HG02938 (cell line): ENCODE data around the gene MAD2L1.

Experiments used
- ATAC-seq: cut with Tn5 transposase; IDR thresholded peaks from one replicate; pipeline ENCODE4 v1.9.1; 2021; ENCODE audit warnings: mild to moderate bottlenecking, moderate library complexity; ENCODE audit not compliant: unreplicated experiment

MAD2L1 gene

GRCh38 chr4:120059036-120059435, 7.6 kb downstream of the MAD2L1 start:
- ATAC-seq, result no peak

GRCh38 chr4:120057416-120057815, 9.2 kb downstream of the MAD2L1 start:
- ATAC-seq, result no peak

- no peak for ATAC-seq
Observed at GRCh38 chr4:120056246-120056645, 10.4 kb downstream of the MAD2L1 start.

- no peak for ATAC-seq
Observed at GRCh38 chr4:120055795-120056194, 10.9 kb downstream of the MAD2L1 start.

- ATAC-seq, result no peak
Observed at GRCh38 chr4:120055162-120055561, 11.5 kb downstream of the MAD2L1 start.

GRCh38 chr4:120053911-120054310, 12.7 kb downstream of the MAD2L1 start:
- peak; percentile 63 for ATAC-seq

GRCh38 chr4:120052856-120053255, 13.8 kb downstream of the MAD2L1 start:
- no peak for ATAC-seq

GRCh38 chr4:120051253-120051652, 15.4 kb downstream of the MAD2L1 start:
- ATAC-seq, result no peak

GRCh38 chr4:120049732-120050494, 16.7 kb downstream of the MAD2L1 start:
- peak; percentile 88 for ATAC-seq

- ATAC-seq, result no peak
Observed at GRCh38 chr4:120043828-120044227, 22.8 kb downstream of the MAD2L1 start.

- ATAC-seq, result no peak
Observed at GRCh38 chr4:120037411-120037810, 29.2 kb downstream of the MAD2L1 start.

- no peak for ATAC-seq
Observed at GRCh38 chr4:120034913-120035312, 31.7 kb downstream of the MAD2L1 start.

- no peak for ATAC-seq
Observed at GRCh38 chr4:120026853-120027252, 39.8 kb downstream of the MAD2L1 start.

GRCh38 chr4:120025516-120025915, 41.1 kb downstream of the MAD2L1 start:
- no peak for ATAC-seq

- no peak for ATAC-seq
Observed at GRCh38 chr4:120018786-120019185, 47.9 kb downstream of the MAD2L1 start.

GRCh38 chr4:120017939-120018692, 48.5 kb downstream of the MAD2L1 start:
- no peak for ATAC-seq

GRCh38 chr4:120011725-120012124, 54.9 kb downstream of the MAD2L1 start:
- ATAC-seq, result no peak

- no peak for ATAC-seq
Observed at GRCh38 chr4:120010646-120011045, 56.0 kb downstream of the MAD2L1 start.

- no peak for ATAC-seq
Observed at GRCh38 chr4:120009731-120010130, 56.9 kb downstream of the MAD2L1 start.

GRCh38 chr4:120008957-120009356, 57.7 kb downstream of the MAD2L1 start:
- ATAC-seq, result no peak

GRCh38 chr4:120007896-120008436, 58.7 kb downstream of the MAD2L1 start:
- no peak for ATAC-seq
